OCI-LY7 (cell line): ENCODE results near the gene DNAJC7. TPM values are rescaled to one million over a fixed set of nuclear protein-coding genes. Genes with fewer than 3 reads are reported as not detected.

ENCODE experiments used
- BruUV-seq: library from RNA; stranded (reverse); fragments of 400-500 nt; replicated peaks from 2 replicates; lab custom pipeline; 2021; lab: Mats Ljungman, UMichigan
- CTCF ChIA-PET: fragments of 300-600 bp; sonication (Branson Sonifier 250); formaldehyde crosslinking; loops from one replicate; lab custom pipeline; 2022; ENCODE audit warnings: antibody characterized with exemption; ENCODE audit not compliant: unreplicated experiment; lab: Charles Lee
- POLR2A ChIA-PET: fragments of 300-600 bp; sonication (Branson Sonifier 250); formaldehyde crosslinking; loops from one replicate; lab custom pipeline; 2022; ENCODE audit warnings: antibody characterized with exemption; lab: Charles Lee
- DNase-seq: peaks from one replicate; pipeline ENCODE4 v3.0.0-alpha.2; 2015; ENCODE audit warnings: low spot score
- H2AFZ ChIP-seq: fragments of 200-600 bp; sonication (generic), shearing (Covaris generic); 2 replicates; pipeline ENCODE4 v1.6.1; 2014; ENCODE audit warnings: mild to moderate bottlenecking, antibody characterized with exemption, low read length, moderate library complexity
- H3K27ac ChIP-seq: fragments of 200-600 bp; sonication (generic); 2 replicates; pipeline ENCODE4 v1.5.1; 2014; ENCODE audit warnings: mixed run types, low read depth, mild to moderate bottlenecking, moderate library complexity, low read length, inconsistent platforms; ENCODE audit not compliant: poor library complexity, severe bottlenecking
- H3K36me3 ChIP-seq: fragments of 200-600 bp; sonication (generic); 2 replicates; pipeline ENCODE4 v1.6.1; 2014; ENCODE audit warnings: mild to moderate bottlenecking, antibody characterized with exemption, low read length, moderate library complexity, mixed read lengths; ENCODE audit not compliant: insufficient read depth
- H3K4me1 ChIP-seq: fragments of 200-600 bp; sonication (generic); 2 replicates; pipeline ENCODE4 v1.5.1; 2014; ENCODE audit warnings: mild to moderate bottlenecking, low read length; ENCODE audit not compliant: insufficient read depth, poor library complexity, severe bottlenecking
- H3K4me2 ChIP-seq: fragments of 200-600 bp; sonication (generic); 2 replicates; pipeline ENCODE4 v1.6.1; 2014; ENCODE audit warnings: mild to moderate bottlenecking, low read length
- H3K4me3 ChIP-seq: fragments of 200-600 bp; sonication (generic); 2 replicates; pipeline ENCODE4 v1.5.1; 2014; ENCODE audit warnings: mild to moderate bottlenecking, low read depth, low read length; ENCODE audit not compliant: poor library complexity, severe bottlenecking
- H3K79me2 ChIP-seq: fragments of 200-600 bp; sonication (generic); 2 replicates; pipeline ENCODE4 v1.6.1; 2016; ENCODE audit warnings: low read depth, mild to moderate bottlenecking, low read length, moderate library complexity, mixed read lengths; ENCODE audit not compliant: insufficient read depth
- H3K9me2 ChIP-seq: fragments of 200-600 bp; sonication (generic); 2 replicates; pipeline ENCODE4 v1.6.1; 2016; ENCODE audit warnings: mild to moderate bottlenecking, low read length, mixed read lengths; ENCODE audit not compliant: insufficient read depth
- H3K9me3 ChIP-seq: fragments of 200-600 bp; sonication (generic); 2 replicates; pipeline ENCODE4 v1.6.1; 2014; ENCODE audit warnings: mild to moderate bottlenecking, mixed run types, low read length, mixed read lengths
- H4K20me1 ChIP-seq: fragments of 200-600 bp; sonication (generic); 2 replicates; pipeline ENCODE4 v1.6.1; 2014; ENCODE audit warnings: mild to moderate bottlenecking, antibody characterized with exemption, low read length, moderate library complexity, mixed read lengths; ENCODE audit not compliant: insufficient read depth
- EZH2phosphoT487 ChIP-seq: fragments of 200-600 bp; sonication (generic); IDR thresholded peaks from 2 replicates; pipeline ENCODE4 v1.6.1; 2018; ENCODE audit warnings: low read depth, borderline replicate concordance, mild to moderate bottlenecking, mixed run types, antibody characterized with exemption, low read length, moderate library complexity, mixed read lengths
- intact Hi-C: fragments of 100-400 bp; cut with micrococcal nuclease; formaldehyde crosslinking; loops from one replicate; pipeline ENCODE4 v1.10.0; 2022; ENCODE audit not compliant: unreplicated experiment
- total RNA-seq, 2 experiments: library from RNA; depleted of rRNA in 1 of 2; stranded (reverse); fragments of >200 nt in 1 of 2; shearing (Covaris generic) in 1 of 2; gene quantifications; 2 replicates each; pipeline ENCODE4 v1.2.3, GENCODE V29; 2014 to 2022
- TF ChIP-seq, protein P1 (sequence below): fragments of 200-600 bp; sonication (generic); conservative IDR thresholded peaks from 2 replicates; pipeline ENCODE4 v1.5.1; 2014; ENCODE audit warnings: mild to moderate bottlenecking, antibody characterized with exemption, low read length, moderate library complexity, mixed read lengths

DNAJC7 gene
- total RNA-seq, 2 experiments from 2014 or later, result 76.4 to 124 TPM

GRCh38 chr17:41998497-41998896 lies 18.7 kb downstream of the DNAJC7 start:
- Histone ChIP-seq H3K4me3 (no peak overlapping the region), H3K4me1 (peaks cover 39% of the 10 kb centered on the region), H3K9me2 (no peaks in the 10 kb centered on the region), H3K9me3 (no peaks in the 10 kb centered on the region), H2AFZ (no peak overlapping the region), H3K4me2 (0 out of 2 replicates have a peak overlapping the region, but pooled peaks have one; percentile 3), H4K20me1 (peaks cover 12% of the 10 kb centered on the region), H3K27ac (peak overlapping the region; percentile 21), H3K79me2 (peaks cover 48% of the 10 kb centered on the region; the same call in 1 of the 2 replicates), H3K36me3 (peaks cover 93% of the 10 kb centered on the region)
- TF ChIP-seq, protein P1, sequence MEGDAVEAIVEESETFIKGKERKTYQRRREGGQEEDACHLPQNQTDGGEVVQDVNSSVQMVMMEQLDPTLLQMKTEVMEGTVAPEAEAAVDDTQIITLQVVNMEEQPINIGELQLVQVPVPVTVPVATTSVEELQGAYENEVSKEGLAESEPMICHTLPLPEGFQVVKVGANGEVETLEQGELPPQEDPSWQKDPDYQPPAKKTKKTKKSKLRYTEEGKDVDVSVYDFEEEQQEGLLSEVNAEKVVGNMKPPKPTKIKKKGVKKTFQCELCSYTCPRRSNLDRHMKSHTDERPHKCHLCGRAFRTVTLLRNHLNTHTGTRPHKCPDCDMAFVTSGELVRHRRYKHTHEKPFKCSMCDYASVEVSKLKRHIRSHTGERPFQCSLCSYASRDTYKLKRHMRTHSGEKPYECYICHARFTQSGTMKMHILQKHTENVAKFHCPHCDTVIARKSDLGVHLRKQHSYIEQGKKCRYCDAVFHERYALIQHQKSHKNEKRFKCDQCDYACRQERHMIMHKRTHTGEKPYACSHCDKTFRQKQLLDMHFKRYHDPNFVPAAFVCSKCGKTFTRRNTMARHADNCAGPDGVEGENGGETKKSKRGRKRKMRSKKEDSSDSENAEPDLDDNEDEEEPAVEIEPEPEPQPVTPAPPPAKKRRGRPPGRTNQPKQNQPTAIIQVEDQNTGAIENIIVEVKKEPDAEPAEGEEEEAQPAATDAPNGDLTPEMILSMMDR, result no peak
- TF ChIP-seq EZH2phosphoT487, result no peak
- intact Hi-C loops, result no loop called here
- ChIA-PET CTCF (no interaction called here), POLR2A (interaction anchor here (0.8 to 2.9 kb wide), 3 partner anchors 13 to 20 kb away, joined by 3 to 12 read pairs (median 6); partner anchors contain the start of gene DNAJC7)
- no peak for DNase-seq
- BruUV-seq, result no TSS peak

DNA sequence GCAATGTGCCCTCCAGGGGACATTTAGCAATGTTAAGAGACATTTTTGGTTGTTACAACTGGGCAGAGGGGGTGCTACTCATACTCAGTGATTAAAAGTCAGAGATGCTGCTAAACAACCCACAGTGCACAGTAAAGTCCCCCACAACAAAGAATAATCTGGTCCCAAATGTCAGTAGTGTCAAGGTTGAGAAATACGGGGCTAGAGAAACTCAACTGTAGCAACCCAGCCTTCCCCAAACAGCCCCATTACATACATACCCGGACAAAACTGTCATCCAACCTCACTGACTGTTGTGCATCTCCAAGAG lies 20.4 kb downstream of the DNAJC7 start:
- Histone ChIP-seq H3K27ac (peak overlapping the region; percentile 80), H4K20me1 (peaks cover 12% of the 10 kb centered on the region), H2AFZ (no peak overlapping the region), H3K4me3 (no peak overlapping the region), H3K9me3 (no peaks in the 10 kb centered on the region), H3K36me3 (peaks cover 94% of the 10 kb centered on the region), H3K79me2 (peaks cover 31% of the 10 kb centered on the region; the same call in 1 of the 2 replicates), H3K4me2 (peak overlapping the region; percentile 68), H3K4me1 (peaks cover 39% of the 10 kb centered on the region), H3K9me2 (no peaks in the 10 kb centered on the region)
- ChIA-PET POLR2A (interaction anchor here (1.1 to 2.9 kb wide), 2 partner anchors 17 to 21 kb away, joined by 3 to 12 read pairs; partner anchors contain the start of gene DNAJC7), CTCF (interaction anchor here (0.9 kb wide), 1 partner anchor 20 kb away, joined by 3 read pairs; the partner anchor contains the start of gene DNAJC7)
- TF ChIP-seq EZH2phosphoT487, result no peak
- TF ChIP-seq, protein P1, result no peak
- DNase-seq, result no peak
- BruUV-seq, result no TSS peak
- intact Hi-C loops, result no loop called here

GRCh38 chr17:41992576-41992975 lies 24.7 kb downstream of the DNAJC7 start:
- H3K9me2 ChIP-seq, result no peaks in the 10 kb centered on the region
- POLR2A ChIA-PET, result no interaction called here
- CTCF ChIA-PET, result no interaction called here
- no peak for DNase-seq
- TF ChIP-seq EZH2phosphoT487, result no peak
- TF ChIP-seq, protein P1, result no peak
- intact Hi-C loops, result no loop called here
- H3K27ac ChIP-seq, result no peak overlapping the region
- H3K79me2 ChIP-seq, result peaks cover 17% of the 10 kb centered on the region; the same call in 1 of the 2 replicates
- peaks cover 12% of the 10 kb centered on the region for H4K20me1 ChIP-seq
- no peak overlapping the region for H3K4me2 ChIP-seq
- H2AFZ ChIP-seq, result no peak overlapping the region
- H3K4me1 ChIP-seq, result peaks cover 34% of the 10 kb centered on the region
- BruUV-seq, result no TSS peak
- peaks cover 96% of the 10 kb centered on the region for H3K36me3 ChIP-seq
- H3K9me3 ChIP-seq, result no peaks in the 10 kb centered on the region
- H3K4me3 ChIP-seq, result no peak overlapping the region
